ENCODE measurements around the gene AGPAT4.

GRCh38 chr6:161152527-161152862 lies 121.4 kb downstream of the AGPAT4 start:
- TF ChIP-seq EZH2 (IDR thresholded peaks at IDR 0.05; ENCODE audit: borderline replicate concordance) (no peak), EZH2phosphoT487 (IDR thresholded peaks at IDR 0.05; ENCODE audit: low read depth, severe bottlenecking, unreplicated experiment) (no peak)
- TF ChIP-seq, protein P1, sequence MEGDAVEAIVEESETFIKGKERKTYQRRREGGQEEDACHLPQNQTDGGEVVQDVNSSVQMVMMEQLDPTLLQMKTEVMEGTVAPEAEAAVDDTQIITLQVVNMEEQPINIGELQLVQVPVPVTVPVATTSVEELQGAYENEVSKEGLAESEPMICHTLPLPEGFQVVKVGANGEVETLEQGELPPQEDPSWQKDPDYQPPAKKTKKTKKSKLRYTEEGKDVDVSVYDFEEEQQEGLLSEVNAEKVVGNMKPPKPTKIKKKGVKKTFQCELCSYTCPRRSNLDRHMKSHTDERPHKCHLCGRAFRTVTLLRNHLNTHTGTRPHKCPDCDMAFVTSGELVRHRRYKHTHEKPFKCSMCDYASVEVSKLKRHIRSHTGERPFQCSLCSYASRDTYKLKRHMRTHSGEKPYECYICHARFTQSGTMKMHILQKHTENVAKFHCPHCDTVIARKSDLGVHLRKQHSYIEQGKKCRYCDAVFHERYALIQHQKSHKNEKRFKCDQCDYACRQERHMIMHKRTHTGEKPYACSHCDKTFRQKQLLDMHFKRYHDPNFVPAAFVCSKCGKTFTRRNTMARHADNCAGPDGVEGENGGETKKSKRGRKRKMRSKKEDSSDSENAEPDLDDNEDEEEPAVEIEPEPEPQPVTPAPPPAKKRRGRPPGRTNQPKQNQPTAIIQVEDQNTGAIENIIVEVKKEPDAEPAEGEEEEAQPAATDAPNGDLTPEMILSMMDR (IDR thresholded peaks at IDR 0.05; ENCODE audit: poor library complexity), result no peak

Measured in hepatocyte (in vitro differentiated cells).